RWPE1 (cell line): ENCODE results near the gene RNF32.

Source experiments
- CTCF ChIA-PET: fragments of 350-600 bp; sonication (Branson Sonifier 250); formaldehyde crosslinking; extraction: SDS; loops from one replicate; lab custom pipeline; 2021; lab: Yijun Ruan, JAX
- POLR2A ChIA-PET: fragments of 400-600 bp; formaldehyde crosslinking; extraction: SDS; loops from one replicate; lab custom pipeline; 2020; ENCODE audit warnings: antibody characterized with exemption; ENCODE audit not compliant: low non-redundant PET; lab: Yijun Ruan, JAX
- DNase-seq: peaks from one replicate; pipeline ENCODE4 v3.0.0; 2012; ENCODE audit warnings: low spot score
- H3K27ac ChIP-seq: fragments of 450-650 bp; 2 replicates; pipeline ENCODE4 v1.5.1; 2017
- CTCF ChIP-seq: fragments of 450-650 bp; conservative IDR thresholded peaks from 2 replicates; pipeline ENCODE4 v1.5.1; 2017; ENCODE audit warnings: low read depth, mild to moderate bottlenecking

RNF32 gene

GRCh38 chr7:156656598-156656997, 16.0 kb downstream of the RNF32 start:
- CTCF ChIA-PET: no interaction called here
- H3K27ac ChIP-seq: no peak overlapping the region
- no peak for TF ChIP-seq CTCF
- POLR2A ChIA-PET: no interaction called here
- DNase-seq: no peak

GRCh38 chr7:156657681-156658080, 17.1 kb downstream of the RNF32 start:
- TF ChIP-seq CTCF: no peak
- ChIA-PET CTCF (interaction anchor here (0.5 kb wide), 1 partner anchor 67 kb away, joined by 3 read pairs; no protein-coding TSS in a partner anchor), POLR2A (no interaction called here)
- DNase-seq: no peak
- H3K27ac ChIP-seq: no peak overlapping the region

DNA sequence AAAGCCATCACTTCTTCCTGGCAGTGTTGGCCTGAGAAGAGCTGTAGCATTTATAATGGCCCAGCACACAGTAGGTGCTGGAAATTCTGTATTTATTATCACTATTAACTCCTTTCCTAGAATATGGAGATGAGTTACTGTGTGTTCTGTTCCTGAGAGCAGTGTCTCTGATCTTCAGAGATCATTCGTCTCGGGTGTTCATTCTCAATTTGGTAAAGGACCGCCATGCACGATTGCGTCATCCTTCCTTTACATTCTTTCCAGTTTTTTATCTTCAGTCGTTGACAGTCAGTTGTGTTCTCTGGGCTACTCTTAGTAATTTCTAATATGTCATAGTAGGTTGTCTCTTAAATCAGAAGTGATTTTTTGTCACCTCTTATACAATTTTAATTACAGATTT, 18.6 kb downstream of the RNF32 start:
- TF ChIP-seq CTCF: no peak
- DNase-seq: no peak
- CTCF ChIA-PET: interaction anchor here (0.6 kb wide), 1 partner anchor 806 kb away, joined by 5 read pairs; no protein-coding TSS in a partner anchor
- no peak overlapping the region for H3K27ac ChIP-seq
- POLR2A ChIA-PET: no interaction called here

DNA sequence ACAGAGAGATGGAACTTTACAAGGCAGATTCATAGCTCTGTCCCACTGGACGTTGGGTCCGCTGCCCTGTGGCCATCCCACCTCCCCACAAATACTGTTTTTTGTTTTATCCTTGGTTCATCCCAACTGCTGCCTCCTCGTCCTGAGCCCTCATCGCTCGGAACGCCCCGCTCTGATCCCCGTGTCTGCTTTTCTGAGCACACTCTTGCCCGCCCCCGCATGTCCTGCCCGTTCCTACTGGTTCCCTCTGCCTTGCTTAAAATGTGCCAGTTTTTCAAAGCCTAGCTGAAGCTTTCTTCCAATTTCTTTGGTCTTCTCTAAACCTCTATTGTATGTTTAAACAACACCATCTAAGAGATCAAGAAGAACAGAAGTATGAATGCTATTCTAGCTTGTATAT, 19.4 kb downstream of the RNF32 start:
- ChIA-PET CTCF (no interaction called here), POLR2A (no interaction called here)
- TF ChIP-seq CTCF: no peak
- no peak overlapping the region for H3K27ac ChIP-seq
- DNase-seq: no peak

- CTCF ChIA-PET: interaction anchor here (0.6 kb wide), 1 partner anchor 103 kb away, joined by 3 read pairs; no protein-coding TSS in a partner anchor
- DNase-seq: no peak
- H3K27ac ChIP-seq: no peak overlapping the region
- POLR2A ChIA-PET: no interaction called here
- no peak for TF ChIP-seq CTCF
These were observed 21.1 kb downstream of the RNF32 start for GRCh38 chr7:156661637-156662036.

DNA sequence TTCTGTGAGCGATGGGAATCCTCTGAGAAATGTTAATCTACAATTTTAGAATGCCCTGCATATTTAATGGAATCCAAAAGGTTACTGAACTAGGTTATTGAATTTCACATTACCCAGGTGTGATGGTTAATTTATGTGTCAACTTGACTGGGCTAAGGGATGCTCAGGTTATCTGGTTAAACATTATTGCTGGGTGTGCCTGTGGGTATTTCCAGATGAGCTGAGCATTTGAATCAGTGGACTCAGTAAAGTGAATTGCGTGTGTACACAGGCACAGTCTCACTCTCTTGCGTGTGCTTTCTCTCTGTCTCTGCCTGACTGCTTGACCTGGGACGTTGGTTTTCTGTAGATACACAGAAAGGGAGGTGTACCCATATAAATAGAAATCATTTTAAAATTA, 21.7 kb downstream of the RNF32 start:
- TF ChIP-seq CTCF: no peak
- ChIA-PET CTCF (no interaction called here), POLR2A (no interaction called here)
- DNase-seq: no peak
- no peak overlapping the region for H3K27ac ChIP-seq
